HepG2 (cell line): ENCODE results near the gene PCDHGB1.

ENCODE experiments used
- ELF4 ChIP-seq: sonication (generic); formaldehyde crosslinking; IDR thresholded peaks from 2 replicates; pipeline ENCODE4 v1.5.0; 2020; ENCODE audit warnings: missing genetic modification reagents, mild to moderate bottlenecking, moderate library complexity, borderline replicate concordance
- HNRNPL ChIP-seq: fragments of 200-400 bp; formaldehyde crosslinking; IDR thresholded peaks from 2 replicates; pipeline ENCODE4 v1.6.1; 2017; ENCODE audit warnings: mild to moderate bottlenecking, low read depth, low read length
- NFE2 ChIP-seq: sonication (generic); formaldehyde crosslinking; IDR thresholded peaks from 2 replicates; pipeline ENCODE4 v1.4.0; 2020; ENCODE audit warnings: missing genetic modification reagents
- TF ChIP-seq, protein P1 (sequence below): sonication (generic); formaldehyde crosslinking; IDR thresholded peaks from 2 replicates; pipeline ENCODE4 v1.9.0; 2022; ENCODE audit warnings: low read depth, missing genetic modification reagents

DNA sequence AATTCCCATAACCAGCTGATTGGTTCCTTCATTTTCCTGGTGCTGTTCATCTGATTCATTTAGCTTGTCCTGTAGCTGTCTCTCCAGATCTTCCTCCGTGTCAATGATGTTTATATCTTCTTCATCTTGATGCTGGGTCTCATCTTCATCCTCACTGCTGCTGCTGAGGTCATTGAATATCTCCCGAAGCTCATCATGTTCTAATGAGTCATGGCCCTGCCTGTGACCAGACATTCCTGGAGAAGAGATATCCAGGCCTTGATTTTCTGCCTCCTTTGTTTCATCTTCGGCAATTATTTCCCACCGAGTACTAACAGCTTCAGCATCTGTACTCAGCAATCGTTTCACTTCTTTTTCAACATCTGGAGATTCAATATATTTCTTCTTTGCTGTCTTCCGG, 30.7 kb upstream of the PCDHGB1 start:
- no peak for TF ChIP-seq NFE2 (CRISPR knock-in tag)
- TF ChIP-seq, protein P1, sequence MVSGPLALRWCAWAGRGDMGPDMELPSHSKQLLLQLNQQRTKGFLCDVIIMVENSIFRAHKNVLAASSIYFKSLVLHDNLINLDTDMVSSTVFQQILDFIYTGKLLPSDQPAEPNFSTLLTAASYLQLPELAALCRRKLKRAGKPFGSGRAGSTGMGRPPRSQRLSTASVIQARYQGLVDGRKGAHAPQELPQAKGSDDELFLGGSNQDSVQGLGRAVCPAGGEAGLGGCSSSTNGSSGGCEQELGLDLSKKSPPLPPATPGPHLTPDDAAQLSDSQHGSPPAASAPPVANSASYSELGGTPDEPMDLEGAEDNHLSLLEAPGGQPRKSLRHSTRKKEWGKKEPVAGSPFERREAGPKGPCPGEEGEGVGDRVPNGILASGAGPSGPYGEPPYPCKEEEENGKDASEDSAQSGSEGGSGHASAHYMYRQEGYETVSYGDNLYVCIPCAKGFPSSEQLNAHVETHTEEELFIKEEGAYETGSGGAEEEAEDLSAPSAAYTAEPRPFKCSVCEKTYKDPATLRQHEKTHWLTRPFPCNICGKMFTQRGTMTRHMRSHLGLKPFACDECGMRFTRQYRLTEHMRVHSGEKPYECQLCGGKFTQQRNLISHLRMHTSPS, result no peak
- no peak for TF ChIP-seq HNRNPL
- no peak for TF ChIP-seq ELF4
